Measurements from ENCODE around the gene C20orf202. TPM values are rescaled to one million over a fixed set of nuclear protein-coding genes. Genes with fewer than 3 reads are reported as not detected.

The C20orf202 gene
- total RNA-seq, 4 donors from 2014 or later = 0.73 to 0.83 TPM; not detected in 2

GRCh38 chr20:1252416-1252815 lies 49.2 kb downstream of the C20orf202 start:
- H3K27me3 ChIP-seq = no peaks in the 10 kb centered on the region
- no peak for DNase-seq
- H3K4me1 ChIP-seq = no peaks in the 10 kb centered on the region
- H3K9me3 ChIP-seq = no peaks in the 10 kb centered on the region
- no peak overlapping the region for H3K27ac ChIP-seq
- TF ChIP-seq POLR2A (IDR thresholded peaks at IDR 0.05) (no peak), CTCF (IDR thresholded peaks at IDR 0.05) (no peak)
- H3K4me3 ChIP-seq = no peak overlapping the region
- intact Hi-C loops (cut with DNase I; ENCODE audit: low total_unique reads) = no loop called here
- H3K36me3 ChIP-seq = no peaks in the 10 kb centered on the region

GRCh38 chr20:1254254-1254653 lies 51.0 kb downstream of the C20orf202 start:
- intact Hi-C loops (cut with DNase I; ENCODE audit: low total_unique reads) = no loop called here
- no peak for DNase-seq
- no peak overlapping the region for H3K4me3 ChIP-seq
- H3K27ac ChIP-seq = no peak overlapping the region
- H3K9me3 ChIP-seq = no peaks in the 10 kb centered on the region
- no peaks in the 10 kb centered on the region for H3K4me1 ChIP-seq
- no peak for TF ChIP-seq POLR2A (IDR thresholded peaks at IDR 0.05)
- TF ChIP-seq CTCF (IDR thresholded peaks at IDR 0.05) = no peak
- H3K36me3 ChIP-seq = no peaks in the 10 kb centered on the region
- H3K27me3 ChIP-seq = no peaks in the 10 kb centered on the region

GRCh38 chr20:1255675-1256074 lies 52.4 kb downstream of the C20orf202 start:
- Histone ChIP-seq H3K9me3 (no peaks in the 10 kb centered on the region), H3K36me3 (no peaks in the 10 kb centered on the region), H3K4me3 (no peak overlapping the region), H3K27me3 (no peaks in the 10 kb centered on the region), H3K4me1 (no peaks in the 10 kb centered on the region), H3K27ac (no peak overlapping the region)
- no peak for TF ChIP-seq CTCF (IDR thresholded peaks at IDR 0.05)
- TF ChIP-seq POLR2A (IDR thresholded peaks at IDR 0.05) = no peak
- DNase-seq = no peak
- intact Hi-C loops (cut with DNase I; ENCODE audit: low total_unique reads) = no loop called here

Other genes starting within 250 kb of the C20orf202 start
- under 1 TPM in 1 of 4 donors, not detected in 3; 0.67 TPM for gene RSPO4, start 201.1 kb upstream of the C20orf202 start, total RNA-seq
- 10 to 100 TPM; 11.5 to 91.6 (median 54.5) TPM for gene PSMF1, start 84.9 kb upstream of the C20orf202 start, total RNA-seq
- 1 to 10 TPM in 2 of 4 donors, under 1 TPM in 1, not detected in 1; 0.49 to 2.0 (median 1.9) TPM for gene TMEM74B, start 18.5 kb upstream of the C20orf202 start, total RNA-seq
- not detected for gene RAD21L1, start 22.6 kb downstream of the C20orf202 start, total RNA-seq
- 10 to 100 TPM in 1 of 4 donors, 1 to 10 TPM in 3; 2.1 to 14.0 (median 4.5) TPM for gene SNPH, start 62.8 kb downstream of the C20orf202 start, total RNA-seq
- 1 to 10 TPM in 3 of 4 donors, under 1 TPM in 1; 0.26 to 9.1 (median 5.5) TPM for gene SDCBP2, start 125.7 kb downstream of the C20orf202 start, total RNA-seq
- gene FKBP1A, start 189.6 kb downstream of the C20orf202 start, total RNA-seq = 100 to 1,000 TPM in 3 of 4 donors, 10 to 100 TPM in 1; 99.5 to 253 (median 206) TPM